GM12892 (cell line): ENCODE data around the gene TSSC4.

Source experiments
- POLR2A ChIP-seq: IDR thresholded peaks from 2 replicates; pipeline ENCODE4 v1.6.1; 2011; ENCODE audit warnings: low read depth, low read length, control low read depth
- POLR2AphosphoS5 ChIP-seq: IDR thresholded peaks from 2 replicates; pipeline ENCODE4 v1.6.1; 2011; ENCODE audit warnings: low read depth, low read length, control low read depth

- TF ChIP-seq POLR2A (no peak), POLR2AphosphoS5 (no peak)
These were observed 20.2 kb upstream of the TSSC4 start for GRCh38 chr11:2380396-2380795.
